Stimulated activated CD4-positive, alpha-beta T cell treated with anti-CD3 and anti-CD28 coated beads, Interleukin-1b, Interleukin-23, amount 100 ng/mL, for 1 hour (primary cell): ENCODE measurements around the gene FBXO11.
"Not testable (repeated sequence)": the region's sequence is repeated elsewhere in the genome, so short reads cannot be mapped to it uniquely, and the experiment has no call there.

ENCODE experiments used
- DNase-seq, 2 donors: peaks; one replicate each; pipeline ENCODE4 v3.0.0-alpha.2; 2020; ENCODE audit warnings: low read depth in 2 of 2

The FBXO11 gene

GRCh38 chr2:47906157-47907038, at the start of gene FBXO11:
Gene FBXO11 (minus strand): TSS chr2:47906498. CDS start chr2:47905720, 778 bp downstream.
- DNase-seq, result peak; percentile 75 to 93

DNA sequence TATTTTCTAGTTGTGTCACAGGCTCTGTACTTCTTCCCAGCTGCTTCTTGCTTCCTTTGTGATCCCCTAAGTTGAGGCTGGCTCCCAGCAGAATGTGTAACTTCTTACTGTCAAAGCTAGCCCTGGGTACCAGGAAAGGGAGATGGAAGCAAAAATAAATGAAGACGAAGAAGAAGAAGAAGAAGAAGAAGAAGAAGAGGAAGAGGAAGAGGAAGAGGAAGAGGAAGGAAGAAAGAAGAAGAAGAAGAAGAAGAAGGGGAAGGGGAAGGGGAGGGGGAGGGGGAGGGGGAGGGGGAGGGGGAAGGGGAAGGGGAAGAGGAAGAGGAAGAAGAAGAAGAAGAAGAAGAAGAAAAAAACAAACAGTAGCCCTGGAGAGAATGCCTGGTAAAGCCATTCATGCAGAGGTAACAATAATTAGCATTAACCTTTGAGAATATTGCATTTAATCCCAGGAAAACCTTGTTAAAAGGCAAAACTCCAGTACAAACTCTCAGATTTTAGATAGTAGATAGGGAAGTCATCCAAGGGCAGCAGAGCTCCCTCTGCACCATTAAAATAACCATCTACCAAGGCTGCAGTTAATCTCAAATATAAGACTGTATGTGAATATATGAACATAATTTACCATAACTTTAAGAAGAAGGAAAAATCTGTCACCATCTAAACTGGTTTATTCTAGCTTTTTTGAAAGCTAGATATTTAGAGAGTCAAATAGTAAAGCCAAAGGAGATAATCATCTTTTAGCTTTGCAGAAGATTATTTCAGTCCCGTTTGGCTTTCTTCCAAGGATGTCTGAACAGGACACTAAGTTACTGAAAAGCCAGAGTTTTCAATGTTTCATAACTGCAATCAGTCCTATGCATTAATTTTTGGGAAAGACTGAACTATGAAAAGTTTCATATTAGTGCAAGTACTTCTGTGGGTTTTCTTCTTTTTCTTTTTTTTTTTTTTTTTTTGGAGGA, 44.3 kb upstream of the FBXO11 start:
- no peak for DNase-seq

GRCh38 chr2:47946593-47946992, 40.3 kb upstream of the FBXO11 start:
- no peak for DNase-seq

- DNase-seq, result no peak
Observed at GRCh38 chr2:47945046-47945781, 38.9 kb upstream of the FBXO11 start.

DNA sequence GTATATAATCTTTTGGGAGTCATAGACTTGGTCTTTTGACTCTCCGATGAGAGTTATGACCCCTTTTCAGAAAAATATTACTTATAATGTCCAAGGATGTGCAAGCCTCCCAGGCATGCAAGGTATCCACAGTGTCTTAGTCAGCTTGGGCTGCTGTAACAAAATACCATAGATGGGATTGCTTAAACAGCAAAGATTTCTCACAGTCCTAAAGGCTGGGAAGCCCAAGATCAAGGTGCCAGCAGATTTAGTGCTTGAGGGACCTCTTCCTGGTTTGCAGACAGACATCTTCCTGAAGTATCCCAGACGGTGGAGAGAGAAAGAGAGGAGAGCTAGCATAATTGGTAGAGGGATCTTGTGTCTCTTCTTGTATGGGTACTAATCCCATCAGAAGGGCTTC, 35.6 kb upstream of the FBXO11 start:
- DNase-seq, result no peak

DNA sequence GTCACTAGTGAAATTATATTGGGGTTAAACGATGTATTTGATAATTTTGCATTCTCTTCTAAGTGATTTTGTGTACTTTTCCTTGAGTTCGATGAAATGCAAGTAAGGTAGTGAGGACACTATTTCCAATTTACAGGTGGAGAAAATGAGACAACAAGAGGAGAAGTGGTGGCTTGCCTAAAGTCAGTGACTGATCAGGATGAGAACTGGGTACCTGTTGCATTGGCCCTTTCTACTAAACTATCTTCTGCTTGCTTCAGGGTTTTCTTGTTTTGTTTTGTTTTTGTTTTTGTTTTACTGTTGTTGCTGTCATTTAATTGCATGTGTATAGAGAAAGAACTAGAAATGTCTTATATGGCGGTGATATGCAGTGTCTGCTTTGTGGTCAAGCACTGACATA, 31.4 kb upstream of the FBXO11 start:
- no peak for DNase-seq

- no peak for DNase-seq
Observed at GRCh38 chr2:47935071-47935470, 28.8 kb upstream of the FBXO11 start.

- no peak for DNase-seq
Observed at GRCh38 chr2:47918043-47918442, 11.7 kb upstream of the FBXO11 start.

DNA sequence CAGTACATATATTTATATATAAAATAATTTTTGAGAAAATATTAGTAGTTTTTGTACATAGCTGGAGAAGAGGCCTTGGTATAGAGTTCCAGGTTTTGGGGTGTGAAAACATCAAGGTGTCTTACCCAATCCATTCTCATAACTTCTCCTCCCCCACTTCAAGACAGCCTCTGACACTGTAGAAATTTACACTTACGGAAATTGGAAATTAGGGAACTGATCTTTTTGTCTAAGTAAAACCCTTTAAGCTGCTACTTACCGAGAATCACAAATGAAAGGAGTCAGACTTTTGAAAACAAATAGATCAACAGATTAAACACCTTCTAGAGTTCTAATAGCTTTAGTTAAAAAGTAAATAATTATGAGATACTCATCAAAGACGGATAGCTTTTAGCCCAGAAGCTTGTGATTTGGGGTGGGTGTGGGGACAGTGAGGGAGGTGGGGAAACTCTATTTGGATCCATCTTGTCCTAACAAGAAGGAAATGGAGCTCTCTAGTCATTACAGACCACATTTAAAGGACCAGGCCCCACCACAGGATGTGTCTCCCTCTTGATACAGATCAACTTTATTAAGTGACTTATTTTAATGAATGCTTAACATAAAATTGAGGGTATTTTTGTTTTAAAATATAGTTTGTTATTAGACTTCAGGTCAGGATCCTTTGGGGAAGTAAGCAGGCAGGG, 11.1 kb upstream of the FBXO11 start:
- no peak for DNase-seq

DNA sequence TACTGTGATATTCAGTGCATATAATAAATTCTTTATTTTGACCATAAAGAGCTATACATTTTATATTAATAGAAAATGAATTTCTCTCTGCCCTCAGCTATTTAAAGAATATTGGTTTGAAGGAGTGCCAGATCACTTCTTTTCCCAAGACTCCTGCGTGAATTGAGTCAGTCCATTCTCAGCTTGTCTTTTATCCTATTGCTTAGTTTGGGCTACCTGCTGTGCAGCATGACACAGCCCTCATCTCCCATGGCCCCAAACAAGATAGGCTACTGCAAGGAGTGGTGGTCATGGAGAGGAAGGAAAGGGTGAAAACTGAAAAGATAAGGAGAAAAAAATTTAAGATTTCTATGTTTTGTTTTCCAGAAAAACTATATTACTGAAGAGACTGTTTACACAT, 10.1 kb upstream of the FBXO11 start:
- no peak for DNase-seq

DNA sequence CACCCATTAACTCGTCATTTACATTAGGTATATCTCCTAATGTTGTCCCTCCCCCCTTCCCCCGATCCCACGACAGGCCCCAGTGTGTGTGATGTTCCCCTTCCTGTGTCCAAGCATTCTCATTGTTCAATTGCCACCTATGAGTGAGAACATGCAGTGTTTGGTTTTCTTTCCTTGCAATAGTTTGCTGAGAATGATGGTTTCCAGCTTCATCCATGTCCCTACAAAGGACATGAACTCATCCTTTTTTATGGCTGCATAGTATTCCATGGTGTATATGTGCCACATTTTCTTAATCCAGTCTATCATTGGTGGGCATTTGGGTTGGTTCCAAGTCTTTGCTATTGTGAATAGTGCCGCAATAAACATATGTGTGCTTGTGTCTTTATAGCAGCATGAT, 4.4 kb upstream of the FBXO11 start:
- DNase-seq, result not testable (repeated sequence)

DNA sequence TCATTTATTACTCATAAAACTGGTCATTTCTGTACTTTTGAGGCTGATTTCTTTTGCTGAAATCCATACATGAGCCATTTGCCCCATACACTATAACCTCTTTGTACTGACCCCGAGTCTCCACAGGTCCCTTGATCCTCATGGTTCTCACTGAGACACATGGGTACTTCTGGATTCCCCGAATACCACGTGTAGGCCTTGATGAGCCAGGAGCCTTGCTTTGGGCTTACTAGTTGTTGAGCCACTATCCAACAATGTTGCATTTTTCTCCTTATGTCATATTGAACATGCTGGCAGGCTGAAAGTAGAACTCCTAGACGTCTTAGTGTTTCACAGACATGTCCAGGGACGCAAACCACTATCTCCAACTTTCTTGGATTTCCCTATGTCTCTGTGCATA, 2.4 kb upstream of the FBXO11 start:
- DNase-seq, result no peak

DNA sequence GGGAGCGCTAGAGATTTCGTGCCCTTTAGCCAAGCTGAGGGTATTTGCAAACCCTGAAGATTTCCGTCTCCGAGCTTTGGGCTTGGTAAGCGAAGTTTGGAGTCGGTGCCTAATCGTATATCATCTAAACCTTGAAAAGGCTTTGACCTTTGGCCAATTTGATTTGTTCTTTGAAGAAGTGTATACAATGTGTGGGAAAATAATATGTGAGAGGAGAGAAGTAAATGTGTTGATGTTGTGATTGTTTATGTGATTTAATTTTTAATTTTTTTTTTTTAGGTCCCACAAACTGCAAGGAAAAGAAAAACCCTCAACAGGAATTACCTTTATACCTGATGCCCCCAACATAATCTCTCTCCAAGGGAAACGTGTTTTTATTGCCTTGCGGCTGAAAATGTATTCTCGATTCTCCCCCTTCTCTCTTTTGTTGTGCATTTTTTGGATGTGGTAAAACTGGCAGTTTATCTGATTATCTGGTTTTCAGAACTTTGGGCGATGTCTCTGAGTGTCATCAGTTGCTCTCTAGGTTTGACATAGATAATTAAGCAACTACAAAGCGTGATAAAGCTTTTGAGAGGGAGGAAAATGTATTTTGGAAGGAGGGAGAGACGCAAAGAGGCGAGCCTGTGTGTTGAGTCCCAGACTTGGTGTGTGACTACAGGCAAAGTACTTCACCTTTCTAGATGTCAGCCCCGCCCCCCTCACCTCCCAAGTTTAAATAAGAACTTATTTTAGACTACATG, 912 bp upstream of the FBXO11 start:
- DNase-seq, result peak in 1 of 2 donors; percentile 5

DNA sequence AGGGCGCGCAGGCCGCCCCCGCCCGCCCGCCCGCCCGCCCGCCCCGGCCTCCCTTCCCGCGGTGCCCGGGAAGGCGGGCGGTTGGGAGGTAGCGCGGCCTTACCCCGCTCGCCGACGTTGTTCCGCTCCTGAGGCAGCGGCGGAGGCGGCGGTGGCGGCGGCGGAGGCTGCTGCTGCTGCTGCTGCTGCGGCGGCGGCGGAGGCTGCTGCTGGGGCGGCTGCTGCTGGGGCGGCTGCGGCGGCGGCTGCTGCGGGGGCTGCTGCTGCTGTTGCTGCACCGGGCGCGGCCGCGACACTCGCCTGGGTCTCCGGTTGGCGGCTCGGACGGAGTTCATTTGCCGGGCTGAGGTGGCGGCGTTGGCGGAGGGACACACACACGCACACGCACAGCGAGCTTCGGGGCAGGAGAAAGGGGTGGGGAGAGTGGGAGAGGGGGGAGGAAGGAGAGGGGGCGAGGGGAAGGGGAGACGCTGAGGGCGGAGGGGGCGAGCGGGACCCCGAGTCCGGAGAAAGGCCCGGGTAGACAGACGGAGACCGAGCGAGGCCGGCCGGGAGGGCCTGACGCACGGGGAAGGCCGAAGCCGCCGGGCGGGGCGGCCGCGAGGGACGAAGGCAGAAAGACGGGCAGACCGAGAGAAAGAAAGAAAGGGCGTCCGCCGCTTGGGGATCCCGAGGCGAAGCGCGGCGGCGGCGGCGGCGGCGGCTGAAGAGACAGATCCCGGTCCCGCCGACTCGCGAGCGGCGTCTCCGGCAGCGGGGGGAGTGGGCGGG, 727 bp downstream of the FBXO11 start:
- peak in 1 of 2 donors; percentile 25 for DNase-seq

- DNase-seq, result no peak
Observed at GRCh38 chr2:47903781-47904490, 2.4 kb downstream of the FBXO11 start.

DNA sequence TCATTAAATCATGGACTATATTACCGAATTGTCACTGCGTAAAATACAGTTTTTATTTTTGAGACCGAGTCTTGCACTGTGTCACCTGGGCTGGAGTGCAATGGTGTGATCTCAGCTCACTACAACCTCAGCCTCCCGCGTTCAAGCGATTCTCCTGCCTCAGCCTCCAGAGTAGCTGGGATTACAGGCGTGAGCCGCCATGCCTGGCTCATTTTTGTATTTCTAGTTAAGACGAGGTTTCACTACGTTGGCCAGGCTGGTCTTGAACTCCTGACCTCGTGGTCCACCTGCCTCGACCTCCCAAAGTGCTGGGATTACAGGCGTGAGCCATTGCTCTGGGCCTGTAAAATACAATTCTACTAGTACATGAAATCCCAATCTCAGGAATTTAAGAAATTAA, 4.4 kb downstream of the FBXO11 start:
- not testable (repeated sequence) for DNase-seq

DNA sequence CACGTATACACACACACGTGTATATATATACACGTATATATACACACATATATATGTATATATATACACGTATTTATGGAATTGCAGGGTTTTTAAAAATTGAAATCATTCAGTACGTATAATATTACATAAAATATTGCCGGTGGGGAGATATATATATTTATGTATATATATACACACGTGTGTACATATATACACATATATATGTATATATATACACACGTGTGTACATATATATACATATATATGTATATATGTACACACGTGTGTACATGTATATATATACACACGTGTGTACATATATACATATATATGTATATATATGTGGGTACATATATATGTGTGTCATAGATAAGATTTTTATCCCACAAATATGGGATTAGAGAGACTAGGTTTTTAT, 5.4 kb downstream of the FBXO11 start:
- no peak for DNase-seq

DNA sequence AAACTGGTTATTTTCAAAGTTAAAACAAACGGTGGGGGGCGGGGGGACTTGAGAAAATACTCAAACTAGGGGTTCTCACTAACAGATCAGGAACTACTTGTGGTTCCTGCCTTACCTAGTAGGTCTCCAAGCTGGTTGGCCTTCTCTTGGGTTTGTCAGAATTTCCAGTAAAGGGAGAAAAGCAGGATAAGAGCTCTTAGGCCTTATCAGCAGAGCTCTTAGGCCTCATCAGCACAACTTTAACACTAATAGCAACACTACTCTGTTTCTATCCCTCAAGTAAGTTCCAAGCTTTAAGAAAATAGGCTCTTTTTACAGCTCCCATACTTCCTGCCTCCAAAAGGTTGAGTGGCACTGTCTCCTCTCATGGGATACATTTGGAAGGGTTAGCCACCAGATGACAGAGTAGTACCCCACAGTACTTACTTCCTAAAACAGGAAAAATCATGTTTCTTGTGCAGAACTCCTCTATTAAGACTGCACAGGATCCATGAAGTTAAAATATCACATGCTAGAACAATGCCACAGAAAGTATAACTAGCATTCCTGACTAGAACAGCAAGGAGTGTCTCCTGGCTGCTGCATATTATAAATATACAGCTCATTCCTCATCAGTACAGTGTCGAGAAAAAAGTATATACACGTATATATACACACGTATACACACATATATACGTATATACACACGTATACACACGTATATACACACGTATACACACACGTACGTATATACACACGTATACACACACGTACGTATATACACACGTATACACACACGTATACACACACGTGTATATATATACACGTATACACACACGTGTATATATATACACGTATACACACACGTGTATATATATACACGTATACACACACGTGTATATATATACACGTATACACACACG, 6.1 kb downstream of the FBXO11 start:
- no peak for DNase-seq
